ENCODE results near the gene ABTB2. TPM values are rescaled to one million over a fixed set of nuclear protein-coding genes. Genes with fewer than 3 reads are reported as not detected.

Gene ABTB2
- total and polyA plus RNA-seq, 10 of the 15 experiments (the other 5 are each of a cell fraction or from before 2014, with no cell fraction given), result 0.13 to 2.1 (median 0.72) TPM

- H2AFZ ChIP-seq (ENCODE audit: control insufficient read depth, low read depth, low read length), result peak overlapping the region; percentile 80
- DNase-seq (ENCODE audit: low read depth, low spot score) (peak; percentile 54), ATAC-seq (peak; percentile 31), FAIRE-seq (no peak)
- in situ Hi-C loops (cut with MboI) (loop anchor here (5.0 kb wide), 4 partner anchors 117 to 497 kb away; no protein-coding TSS in a partner anchor), intact Hi-C loops (cut with micrococcal nuclease; ENCODE audit: unreplicated experiment) (loop anchor here (1.0 to 5.0 kb wide), 7 partner anchors 114 to 500 kb away; partner anchors contain the start of genes CAPRIN1 and NAT10)
- BruUV-seq (replicated peaks), result no TSS peak
- peaks cover 14% of the 10 kb centered on the region for H3K79me2 ChIP-seq (ENCODE audit: control insufficient read depth, insufficient read depth, low read length)
- peak overlapping the region; percentile 14; the same call in 1 of the 2 replicates for H3K9ac ChIP-seq (ENCODE audit: control insufficient read depth, insufficient read depth, low read length)
- H3K9me3 ChIP-seq (replicated peaks; ENCODE audit: control insufficient read depth, insufficient read depth, low read length), result no peaks in the 10 kb centered on the region
- RAD21 ChIA-PET (ENCODE audit: unreplicated experiment), result interaction anchor here (0.6 to 14.6 kb wide), 20 partner anchors 7 to 362 kb away, joined by 3 to 249 read pairs (median 5); partner anchors contain the start of gene NAT10
- peak overlapping the region; percentile 100 for H3K4me2 ChIP-seq (ENCODE audit: control insufficient read depth, insufficient read depth)
- H3K36me3 ChIP-seq (ENCODE audit: control insufficient read depth in 2 of 2, insufficient read depth in 2 of 2, low read length in 1 of 2), result no peaks in the 10 kb centered on the region
- H3K27me3 ChIP-seq (replicated peaks in 1 of 2; ENCODE audit: control insufficient read depth in 2 of 2, insufficient read depth in 2 of 2, low read length in 1 of 2), result peaks cover 0 to 3% of the 10 kb centered on the region in 2 experiments; a peak in 2 of 4 replicates
- peaks cover 3% of the 10 kb centered on the region; the same call in 1 of the 2 replicates for H3K4me1 ChIP-seq (ENCODE audit: control insufficient read depth, insufficient read depth, low read length)
- peaks cover 3% of the 10 kb centered on the region; the same call in 1 of the 2 replicates for H4K20me1 ChIP-seq (ENCODE audit: control insufficient read depth, insufficient read depth)
- SMC1A ChIA-PET (ENCODE audit: uncharacterized antibody, unreplicated experiment), result interaction anchor here (0.9 to 12.0 kb wide), 9 partner anchors 18 to 362 kb away, joined by 3 to 171 read pairs (median 4); no protein-coding TSS in a partner anchor
- H3K4me3 ChIP-seq, result peak overlapping the region; percentile 84
- POLR2A ChIA-PET, result interaction anchor here (0.9 to 2.2 kb wide), 3 partner anchors 177 to 355 kb away, joined by 3 to 5 read pairs (median 3); no protein-coding TSS in a partner anchor
- CTCF ChIA-PET, result interaction anchor here (0.9 to 9.5 kb wide), 15 partner anchors 50 to 371 kb away, joined by 3 to 167 read pairs (median 5); no protein-coding TSS in a partner anchor
- WGBS (ENCODE audit: insufficient coverage, insufficient replicate concordance, low lambda C conversion rate, missing lambda C conversion rate), result under 1% methylated on average over 36 of the region's 39 CpGs
- H3K27ac ChIP-seq (ENCODE audit: control insufficient read depth, insufficient read depth), result peak overlapping the region; percentile 13; the same call in 1 of the 2 replicates
- peak; percentile 83 for TF ChIP-seq SKIL (IDR thresholded peaks at IDR 0.05; ENCODE audit: low read depth, poor library complexity, severe bottlenecking)
- no peak for TF ChIP-seq PBX3 (IDR thresholded peaks at IDR 0.05; ENCODE audit: insufficient replicate concordance, low read depth, low read length)
- TF ChIP-seq CREM (IDR thresholded peaks at IDR 0.05; ENCODE audit: low read depth), result 0 out of 2 replicates have a peak, but pooled peaks have one; percentile 17
- TF ChIP-seq CBX3 (IDR thresholded peaks at IDR 0.05; ENCODE audit: borderline replicate concordance, low read depth), result no peak
- TF ChIP-seq IKZF2 (IDR thresholded peaks at IDR 0.05), result no peak
- TF ChIP-seq BMI1 (IDR thresholded peaks at IDR 0.05; ENCODE audit: borderline replicate concordance), result no peak
- TF ChIP-seq ZNF592 (IDR thresholded peaks at IDR 0.05), result peak; percentile 84
- no peak for TF ChIP-seq TARDBP (IDR thresholded peaks at IDR 0.05; ENCODE audit: borderline replicate concordance)
- no peak for TF ChIP-seq STAT1 (conservative IDR thresholded peaks at IDR 0.05)
- peak; percentile 46; the same call in 1 of the 2 replicates for TF ChIP-seq CHD2 (IDR thresholded peaks at IDR 0.05; ENCODE audit: borderline replicate concordance, low read depth, low read length)
- no peak for TF ChIP-seq TCF3 (IDR thresholded peaks at IDR 0.05; ENCODE audit: borderline replicate concordance, insufficient read depth, low read depth, low read length)
- TF ChIP-seq CBX5 (IDR thresholded peaks at IDR 0.05; ENCODE audit: low read depth), result 0 out of 2 replicates have a peak, but pooled peaks have one; percentile 48
- TF ChIP-seq RELA (IDR thresholded peaks at IDR 0.05; ENCODE audit: borderline replicate concordance, partially characterized antibody), result no peak
- no peak for TF ChIP-seq RCOR1 (conservative IDR thresholded peaks at IDR 0.05; ENCODE audit: low read depth, low read length)
Measured at GRCh38 chr11:34358728-34359547, 1.1 kb upstream of the ABTB2 start.
